ENCODE results near the gene SENP1.
A peak's percentile ranks its signal among the peaks of the same experiment; 100 is the strongest.

Gene SENP1

DNA sequence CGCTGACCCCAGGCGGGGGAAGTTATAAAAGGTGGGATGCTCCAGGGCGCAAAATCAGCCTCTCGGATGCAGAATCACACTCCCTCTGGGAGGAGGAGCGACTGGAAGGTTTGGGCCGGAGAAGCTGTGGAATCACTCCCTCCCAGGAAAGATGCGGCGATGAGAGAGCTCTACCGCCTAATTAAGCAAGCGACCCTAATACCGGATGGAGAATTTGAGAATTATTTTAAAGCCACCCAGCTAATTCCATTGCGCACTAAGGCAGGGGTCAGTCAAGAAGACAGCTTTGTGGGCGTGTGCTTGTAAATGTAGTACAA is 103.5 kb downstream of the SENP1 start:
- no peaks in the 10 kb centered on the region for H3K9me3 ChIP-seq (ENCODE audit: control insufficient read depth in 1 of 2, low read length in 2 of 2)
- H3K27ac ChIP-seq (ENCODE audit: low read length), result no peak overlapping the region
- peaks cover 22 to 39% of the 10 kb centered on the region in 2 donors for H3K4me1 ChIP-seq (ENCODE audit: control insufficient read depth in 1 of 2, insufficient read depth in 2 of 2, low read length in 2 of 2)
- peaks cover 61% of the 10 kb centered on the region for H3K27me3 ChIP-seq (ENCODE audit: low read depth, low read length)
- H3K36me3 ChIP-seq (ENCODE audit: control insufficient read depth in 1 of 2, insufficient read depth in 2 of 2, low read length in 2 of 2), result no peaks in the 10 kb centered on the region
- peak overlapping the region; percentile 52 to 63 for H3K4me3 ChIP-seq (ENCODE audit: low read depth in 1 of 2, low read length in 2 of 2)

DNA sequence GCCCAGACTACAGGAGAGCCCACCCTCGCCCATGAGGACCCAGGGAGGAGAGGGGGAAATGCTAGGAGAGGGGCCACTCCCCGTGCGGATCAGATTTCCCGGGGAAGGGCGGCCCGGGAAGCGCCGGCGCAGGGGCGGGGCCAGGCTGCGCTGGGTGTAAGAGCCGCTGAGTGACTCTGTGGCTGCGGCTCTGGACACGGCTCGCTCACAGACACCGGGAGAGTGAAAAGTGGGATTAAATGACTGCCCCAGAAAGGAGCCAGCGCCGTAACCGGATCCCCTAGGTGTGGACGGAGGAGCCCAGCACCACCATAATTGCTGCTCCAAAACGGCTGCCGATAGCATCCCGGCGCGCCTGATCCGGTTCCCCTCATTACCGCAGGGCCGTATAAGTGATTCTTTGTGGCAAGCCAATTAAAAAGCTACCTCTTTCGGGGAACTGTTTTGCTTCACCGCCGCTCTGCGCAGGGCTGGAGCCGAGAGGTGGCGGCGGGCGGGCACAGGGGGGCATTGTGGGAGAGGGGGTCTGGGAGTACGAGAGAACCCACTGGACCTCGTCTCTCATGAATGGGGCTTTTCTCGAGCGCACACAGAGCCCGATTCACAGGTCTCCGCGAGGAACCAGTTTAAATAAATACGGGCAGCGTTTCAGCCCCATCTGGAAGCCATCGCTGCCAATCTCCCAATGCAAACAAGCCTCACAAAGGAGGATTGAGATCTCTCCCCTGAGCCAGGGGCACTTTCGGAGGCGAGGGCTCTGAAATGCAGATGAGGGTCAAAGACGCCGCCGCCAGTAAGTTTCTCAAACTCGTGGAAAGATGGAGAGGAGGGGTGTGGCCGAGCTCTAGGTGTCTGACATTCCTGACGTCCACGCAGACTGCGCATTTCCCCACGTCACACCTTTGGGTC is 104.1 kb downstream of the SENP1 start:
- Histone ChIP-seq H3K4me1 (ENCODE audit: control insufficient read depth in 1 of 2, insufficient read depth in 2 of 2, low read length in 2 of 2) (peaks cover 22 to 39% of the 10 kb centered on the region in 2 donors), H3K27ac (ENCODE audit: low read length) (no peak overlapping the region), H3K4me3 (ENCODE audit: low read depth in 1 of 2, low read length in 2 of 2) (peak overlapping the region; percentile 52 to 63), H3K9me3 (ENCODE audit: control insufficient read depth in 1 of 2, low read length in 2 of 2) (no peaks in the 10 kb centered on the region), H3K36me3 (ENCODE audit: control insufficient read depth in 1 of 2, insufficient read depth in 2 of 2, low read length in 2 of 2) (no peaks in the 10 kb centered on the region), H3K27me3 (ENCODE audit: low read depth, low read length) (peaks cover 61% of the 10 kb centered on the region)

DNA sequence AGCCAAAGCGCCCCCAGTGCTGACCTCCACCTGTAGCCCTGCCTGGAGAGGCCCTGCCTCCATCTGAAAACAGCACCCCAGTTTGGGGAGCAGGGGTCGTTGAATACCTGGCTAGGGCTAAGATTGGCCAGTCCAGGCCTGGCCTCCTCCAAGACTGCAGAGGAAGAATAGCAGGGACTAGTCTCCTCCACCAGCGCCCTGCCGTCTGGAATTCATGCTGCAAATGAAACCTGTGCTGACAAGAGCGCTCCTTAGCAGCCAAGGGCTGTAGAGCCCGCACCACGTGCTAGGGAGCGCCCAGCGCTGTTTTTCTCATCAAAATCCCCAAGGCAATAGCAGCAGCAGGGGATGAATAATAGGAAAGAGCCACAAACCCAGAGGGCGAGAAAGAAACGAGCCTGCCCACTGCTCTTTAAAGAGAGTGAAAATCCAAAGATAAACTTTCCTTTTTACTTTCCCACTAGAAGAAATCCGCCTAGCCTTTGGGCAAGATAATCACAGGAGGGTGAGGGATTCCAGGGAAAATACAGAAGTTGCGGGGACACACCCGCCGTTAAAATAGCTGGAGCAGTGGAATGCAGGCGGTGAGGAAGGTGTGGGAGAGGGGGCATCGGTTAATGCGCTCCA is 104.9 kb downstream of the SENP1 start:
- H3K9me3 ChIP-seq (ENCODE audit: control insufficient read depth in 1 of 2, low read length in 2 of 2), result no peaks in the 10 kb centered on the region
- H3K36me3 ChIP-seq (ENCODE audit: control insufficient read depth in 1 of 2, insufficient read depth in 2 of 2, low read length in 2 of 2), result no peaks in the 10 kb centered on the region
- no peak overlapping the region for H3K27ac ChIP-seq (ENCODE audit: low read length)
- H3K4me1 ChIP-seq (ENCODE audit: control insufficient read depth in 1 of 2, insufficient read depth in 2 of 2, low read length in 2 of 2), result peaks cover 27 to 45% of the 10 kb centered on the region in 2 donors
- peaks cover 59% of the 10 kb centered on the region for H3K27me3 ChIP-seq (ENCODE audit: low read depth, low read length)
- H3K4me3 ChIP-seq (ENCODE audit: low read depth in 1 of 2, low read length in 2 of 2), result peak overlapping the region; percentile 52 to 63

DNA sequence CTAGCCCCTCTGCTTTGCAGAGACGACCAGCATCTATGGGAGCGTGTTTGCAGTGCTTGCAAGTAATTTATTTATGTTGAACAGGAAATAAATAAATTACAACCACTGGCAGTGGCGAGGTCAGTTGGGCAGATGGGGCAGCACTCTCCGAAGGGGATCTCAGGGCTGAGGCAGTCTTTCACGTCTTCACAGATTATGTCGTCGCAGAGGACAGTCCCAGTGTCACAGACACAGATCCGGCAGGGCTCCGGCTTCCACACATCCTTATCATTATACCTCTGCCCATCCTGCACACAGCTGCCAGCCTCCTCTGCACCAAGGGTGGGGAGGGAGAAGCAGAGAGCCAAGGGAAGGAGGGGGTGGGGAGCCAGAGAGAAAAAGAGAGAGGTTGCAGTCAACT is 106.1 kb downstream of the SENP1 start:
- Histone ChIP-seq H3K27me3 (ENCODE audit: low read depth, low read length) (peaks cover 48% of the 10 kb centered on the region), H3K4me1 (ENCODE audit: control insufficient read depth in 1 of 2, insufficient read depth in 2 of 2, low read length in 2 of 2) (peaks cover 29 to 44% of the 10 kb centered on the region in 2 donors), H3K4me3 (ENCODE audit: low read depth in 1 of 2, low read length in 2 of 2) (no peak overlapping the region), H3K36me3 (ENCODE audit: control insufficient read depth in 1 of 2, insufficient read depth in 2 of 2, low read length in 2 of 2) (no peaks in the 10 kb centered on the region), H3K27ac (ENCODE audit: low read length) (no peak overlapping the region), H3K9me3 (ENCODE audit: control insufficient read depth in 1 of 2, low read length in 2 of 2) (no peaks in the 10 kb centered on the region)

DNA sequence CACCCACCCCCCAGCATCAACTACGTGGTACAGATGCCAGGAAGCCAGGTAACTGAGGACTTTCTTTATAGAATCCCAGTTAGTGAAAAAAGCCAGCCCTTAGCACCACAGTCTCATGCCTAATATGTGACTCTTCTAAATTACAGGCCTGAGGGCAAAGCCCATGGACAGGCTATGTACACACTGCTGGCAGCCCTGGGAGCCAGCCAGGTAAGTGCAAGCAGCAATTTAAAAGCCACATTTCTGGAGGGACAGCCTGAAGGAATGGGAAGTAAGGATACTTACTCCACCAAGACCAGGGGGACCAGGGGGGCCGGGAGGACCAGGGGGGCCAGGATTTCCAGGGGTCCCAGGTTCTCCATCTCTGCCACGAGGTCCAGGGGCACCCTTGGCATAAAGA is 108.6 kb downstream of the SENP1 start:
- H3K4me1 ChIP-seq (ENCODE audit: control insufficient read depth in 1 of 2, insufficient read depth in 2 of 2, low read length in 2 of 2), result peaks cover 17 to 19% of the 10 kb centered on the region in 2 donors
- peaks cover 26% of the 10 kb centered on the region for H3K27me3 ChIP-seq (ENCODE audit: low read depth, low read length)
- H3K4me3 ChIP-seq (ENCODE audit: low read depth in 1 of 2, low read length in 2 of 2), result no peak overlapping the region
- no peaks in the 10 kb centered on the region for H3K36me3 ChIP-seq (ENCODE audit: control insufficient read depth in 1 of 2, insufficient read depth in 2 of 2, low read length in 2 of 2)
- no peak overlapping the region for H3K27ac ChIP-seq (ENCODE audit: low read length)
- H3K9me3 ChIP-seq (ENCODE audit: control insufficient read depth in 1 of 2, low read length in 2 of 2), result no peaks in the 10 kb centered on the region

DNA sequence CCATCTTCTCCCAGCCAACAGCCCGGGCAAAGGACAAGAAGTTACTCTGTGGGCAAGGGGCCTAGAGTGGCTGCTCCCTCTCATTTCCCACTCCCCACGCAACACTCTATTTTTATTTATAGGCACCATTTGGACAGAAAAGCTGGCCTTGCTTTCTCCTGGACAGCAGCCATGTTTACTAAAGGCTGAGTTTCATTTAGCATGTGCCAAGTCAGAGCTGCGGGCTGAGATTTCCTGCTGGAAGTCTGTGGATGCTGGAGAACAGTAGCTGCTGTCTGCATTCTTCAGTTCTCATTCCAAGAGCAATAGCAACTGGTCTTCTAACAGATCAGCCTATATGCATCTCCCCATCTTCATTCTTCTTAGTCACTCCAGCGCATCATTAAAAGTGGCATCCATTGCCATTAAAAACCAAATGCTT is 109.9 kb downstream of the SENP1 start:
- Histone ChIP-seq H3K4me1 (ENCODE audit: control insufficient read depth in 1 of 2, insufficient read depth in 2 of 2, low read length in 2 of 2) (peaks cover 10 to 12% of the 10 kb centered on the region in 2 donors), H3K9me3 (ENCODE audit: control insufficient read depth in 1 of 2, low read length in 2 of 2) (no peaks in the 10 kb centered on the region), H3K36me3 (ENCODE audit: control insufficient read depth in 1 of 2, insufficient read depth in 2 of 2, low read length in 2 of 2) (no peaks in the 10 kb centered on the region), H3K4me3 (ENCODE audit: low read depth in 1 of 2, low read length in 2 of 2) (no peak overlapping the region), H3K27ac (ENCODE audit: low read length) (no peak overlapping the region), H3K27me3 (ENCODE audit: low read depth, low read length) (peaks cover 18% of the 10 kb centered on the region)

DNA sequence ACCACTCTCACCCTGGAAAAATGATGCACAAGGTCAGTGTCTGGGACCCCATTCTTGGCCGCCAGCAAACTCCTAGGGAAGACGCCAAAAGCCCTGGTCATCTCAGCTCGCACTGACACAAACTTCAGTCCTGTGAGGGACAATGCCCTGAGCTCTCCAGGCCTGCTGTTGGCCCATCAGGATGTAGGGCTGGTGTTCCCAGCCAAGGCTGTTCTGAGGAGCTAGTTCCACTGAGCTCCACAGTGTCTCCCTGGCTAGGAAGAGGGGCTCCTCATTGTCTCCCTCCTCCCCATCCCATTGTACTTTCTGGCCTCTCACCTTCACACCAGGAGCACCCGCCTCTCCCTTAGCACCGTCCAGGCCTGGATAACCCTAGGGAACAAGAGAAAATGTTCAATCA is 112.4 kb downstream of the SENP1 start:
- no peak overlapping the region for H3K27ac ChIP-seq (ENCODE audit: low read length)
- no peak overlapping the region for H3K4me3 ChIP-seq (ENCODE audit: low read depth in 1 of 2, low read length in 2 of 2)
- H3K27me3 ChIP-seq (ENCODE audit: low read depth, low read length), result peaks cover under 1% of the 10 kb centered on the region
- H3K4me1 ChIP-seq (ENCODE audit: control insufficient read depth in 1 of 2, insufficient read depth in 2 of 2, low read length in 2 of 2), result peaks cover 7% of the 10 kb centered on the region in 2 donors
- no peaks in the 10 kb centered on the region for H3K9me3 ChIP-seq (ENCODE audit: control insufficient read depth in 1 of 2, low read length in 2 of 2)
- no peaks in the 10 kb centered on the region for H3K36me3 ChIP-seq (ENCODE audit: control insufficient read depth in 1 of 2, insufficient read depth in 2 of 2, low read length in 2 of 2)
